ENCODE data around the gene NDRG3.

Gene NDRG3

GRCh38 chr20:36645998-36646397, 99.9 kb downstream of the NDRG3 start, which contains the start of gene SLA2:
Gene SLA2, minus strand, starts transcription at chr20:36646196. Its CDS starts 4,861 bp downstream, at chr20:36641335.
- no peak for TF ChIP-seq REST (IDR thresholded peaks at IDR 0.05; ENCODE audit: insufficient replicate concordance, low read depth)
- no peak for TF ChIP-seq CTCF (IDR thresholded peaks at IDR 0.05; ENCODE audit: insufficient read depth, low read length)
- TF ChIP-seq GABPA (IDR thresholded peaks at IDR 0.05; ENCODE audit: low read depth) = peak; percentile 23; the same call in 1 of the 2 replicates
- TF ChIP-seq POLR2AphosphoS5 (IDR thresholded peaks at IDR 0.05; ENCODE audit: low read depth) = peak; percentile 70
- TF ChIP-seq SPI1 (IDR thresholded peaks at IDR 0.05; ENCODE audit: borderline replicate concordance, low read depth) = peak; percentile 79; the same call in 1 of the 2 replicates
- Histone ChIP-seq H3K4me3 (replicated peaks; ENCODE audit: insufficient read depth, low read length) (no peak within 1 kb of the TSS), H3K27me3 (ENCODE audit: insufficient read depth, poor library complexity, severe bottlenecking) (no peaks in the 10 kb centered on the region), H3K27ac (replicated peaks) (peak within 1 kb of the TSS; percentile 58)
- DNase-seq (ENCODE audit: low read depth in 1 of 2, low spot score in 1 of 2) = peak; percentile 27 to 91

GRCh38 chr20:36645353-36645752, 100.5 kb downstream of the NDRG3 start:
- no peak for DNase-seq (ENCODE audit: low read depth in 1 of 2, low spot score in 1 of 2)
- H3K4me3 ChIP-seq (replicated peaks; ENCODE audit: insufficient read depth, low read length) = no peak overlapping the region
- H3K27me3 ChIP-seq (ENCODE audit: insufficient read depth, poor library complexity, severe bottlenecking) = no peaks in the 10 kb centered on the region
- H3K27ac ChIP-seq (replicated peaks) = peak overlapping the region; percentile 58
- TF ChIP-seq CTCF (IDR thresholded peaks at IDR 0.05; ENCODE audit: insufficient read depth, low read length) = no peak
- no peak for TF ChIP-seq GABPA (IDR thresholded peaks at IDR 0.05; ENCODE audit: low read depth)
- no peak for TF ChIP-seq REST (IDR thresholded peaks at IDR 0.05; ENCODE audit: insufficient replicate concordance, low read depth)
- TF ChIP-seq POLR2AphosphoS5 (IDR thresholded peaks at IDR 0.05; ENCODE audit: low read depth) = no peak
- no peak for TF ChIP-seq SPI1 (IDR thresholded peaks at IDR 0.05; ENCODE audit: borderline replicate concordance, low read depth)

GRCh38 chr20:36644706-36645095, 101.2 kb downstream of the NDRG3 start:
- no peak for DNase-seq (ENCODE audit: low read depth in 1 of 2, low spot score in 1 of 2)
- no peak overlapping the region for H3K27ac ChIP-seq (replicated peaks)
- TF ChIP-seq SPI1 (IDR thresholded peaks at IDR 0.05; ENCODE audit: borderline replicate concordance, low read depth) (no peak), CTCF (IDR thresholded peaks at IDR 0.05; ENCODE audit: insufficient read depth, low read length) (no peak), POLR2AphosphoS5 (IDR thresholded peaks at IDR 0.05; ENCODE audit: low read depth) (no peak), REST (IDR thresholded peaks at IDR 0.05; ENCODE audit: insufficient replicate concordance, low read depth) (no peak), GABPA (IDR thresholded peaks at IDR 0.05; ENCODE audit: low read depth) (no peak)
- no peak overlapping the region for H3K4me3 ChIP-seq (replicated peaks; ENCODE audit: insufficient read depth, low read length)
- H3K27me3 ChIP-seq (ENCODE audit: insufficient read depth, poor library complexity, severe bottlenecking) = no peaks in the 10 kb centered on the region
